Activated CD8-positive, alpha-beta memory T cell treated with anti-CD3 and anti-CD28 coated beads, Interleukin-2, amount 10 ng/mL, durations not matched to agents 7 days and 5 days (primary cell): ENCODE results near the gene OR12D3. TPM values are rescaled to one million over a fixed set of nuclear protein-coding genes. Genes with fewer than 3 reads are reported as not detected.

Source experiments
- ATAC-seq: fragments of 150-1000 bp; cut with Tn5 transposase; one replicate; pipeline ENCODE4 v1.10.0; 2021; ENCODE audit warnings: moderate library complexity
- CTCF ChIA-PET: fragments of 350-600 bp; sonication (Branson Sonifier 250); formaldehyde crosslinking; loops from one replicate; lab custom pipeline; 2021; ENCODE audit warnings: antibody characterized with exemption; lab: Charles Lee
- DNase-seq: peaks from one replicate; pipeline ENCODE4 v3.0.0-alpha.2; 2020
- H3K27ac Mint-ChIP-seq: one replicate; pipeline ENCODE4 v1.8.0; 2021; ENCODE audit warnings: mild to moderate bottlenecking, mixed read lengths
- H3K27me3 Mint-ChIP-seq: one replicate; pipeline ENCODE4 v1.8.0; 2021; ENCODE audit warnings: mixed read lengths
- H3K36me3 Mint-ChIP-seq: one replicate; pipeline ENCODE4 v1.8.0; 2021; ENCODE audit warnings: mild to moderate bottlenecking, mixed read lengths
- H3K4me1 Mint-ChIP-seq: one replicate; pipeline ENCODE4 v1.8.0; 2021; ENCODE audit warnings: mixed read lengths
- H3K4me3 Mint-ChIP-seq: one replicate; pipeline ENCODE4 v1.8.0; 2021; ENCODE audit warnings: mild to moderate bottlenecking, moderate library complexity, mixed read lengths
- H3K9me3 Mint-ChIP-seq: one replicate; pipeline ENCODE4 v1.8.0; 2022; ENCODE audit warnings: low read depth, mixed read lengths
- total RNA-seq, 2 experiments: library from RNA; stranded (reverse); gene quantifications; one replicate each; pipeline ENCODE4 v1.2.3, GENCODE V29; 2021

Gene OR12D3
- total RNA-seq, 2 experiments from 2014 or later: not detected

GRCh38 chr6:29345380-29345779 is 29.7 kb downstream of the OR12D3 start:
- no peak overlapping the region for H3K27ac Mint-ChIP-seq
- no peaks in the 10 kb centered on the region for H3K36me3 Mint-ChIP-seq
- ATAC-seq (no peak), DNase-seq (no peak)
- CTCF ChIA-PET: no interaction called here
- no peaks in the 10 kb centered on the region for H3K4me1 Mint-ChIP-seq
- peaks cover 10% of the 10 kb centered on the region for H3K27me3 Mint-ChIP-seq
- H3K4me3 Mint-ChIP-seq: no peak overlapping the region
- no peaks in the 10 kb centered on the region for H3K9me3 Mint-ChIP-seq

GRCh38 chr6:29336269-29336668 is 38.8 kb downstream of the OR12D3 start:
- CTCF ChIA-PET: no interaction called here
- DNase-seq (no peak), ATAC-seq (no peak)
- Mint-ChIP-seq H3K4me1 (no peaks in the 10 kb centered on the region), H3K27me3 (peaks cover 10% of the 10 kb centered on the region), H3K36me3 (no peaks in the 10 kb centered on the region), H3K9me3 (no peaks in the 10 kb centered on the region), H3K27ac (no peak overlapping the region), H3K4me3 (no peak overlapping the region)

- H3K27ac Mint-ChIP-seq: no peak overlapping the region
- no peak for ATAC-seq
- H3K9me3 Mint-ChIP-seq: no peaks in the 10 kb centered on the region
- no peaks in the 10 kb centered on the region for H3K36me3 Mint-ChIP-seq
- no peak overlapping the region for H3K4me3 Mint-ChIP-seq
- no peaks in the 10 kb centered on the region for H3K4me1 Mint-ChIP-seq
- H3K27me3 Mint-ChIP-seq: peaks cover 15% of the 10 kb centered on the region
- no peak for DNase-seq
- CTCF ChIA-PET: interaction anchor here (1.2 kb wide), 1 partner anchor 14 kb away, joined by 3 read pairs; no protein-coding TSS in a partner anchor
These were observed 42.4 kb downstream of the OR12D3 start for GRCh38 chr6:29332676-29333075.

- no peak for ATAC-seq
- Mint-ChIP-seq H3K27me3 (peaks cover 11% of the 10 kb centered on the region), H3K4me1 (no peaks in the 10 kb centered on the region), H3K4me3 (no peak overlapping the region), H3K36me3 (no peaks in the 10 kb centered on the region), H3K27ac (no peak overlapping the region), H3K9me3 (no peaks in the 10 kb centered on the region)
- no peak for DNase-seq
- CTCF ChIA-PET: no interaction called here
These were observed 49.3 kb downstream of the OR12D3 start for GRCh38 chr6:29325777-29326176.

Other genes with a start within 250 kb of the OR12D3 start
- gene OR2J2, start 204.4 kb downstream of the OR12D3 start, total RNA-seq: not detected
- gene OR14J1, start 73.6 kb downstream of the OR12D3 start, total RNA-seq: not detected
- not detected for gene OR5V1, start 6.4 kb downstream of the OR12D3 start, total RNA-seq
- gene OR12D2, start 20.3 kb upstream of the OR12D3 start, total RNA-seq: not detected
- not detected for gene OR12D1, start 39.6 kb upstream of the OR12D3 start, total RNA-seq
- gene OR10C1, start 64.0 kb upstream of the OR12D3 start, total RNA-seq: not detected
- gene OR11A1, start 81.8 kb upstream of the OR12D3 start, total RNA-seq: not detected
- gene OR2H1, start 81.9 kb upstream of the OR12D3 start, total RNA-seq: not detected
- gene MAS1L, start 112.7 kb upstream of the OR12D3 start, total RNA-seq: not detected
- 1 to 10 TPM in 1 of 2 experiments, not detected in 1; 1.6 TPM for gene UBD, start 184.4 kb upstream of the OR12D3 start, total RNA-seq
- gene OR2H2, start 209.8 kb upstream of the OR12D3 start, total RNA-seq: not detected